ENCODE data around the gene CNNM1. TPM values are rescaled to one million over a fixed set of nuclear protein-coding genes. Genes with fewer than 3 reads are reported as not detected.
A peak's percentile ranks its signal among the peaks of the same experiment; 100 is the strongest.

The CNNM1 gene
- total RNA-seq, 3 donors from 2014 or later, result 0.24 to 1.2 (median 0.38) TPM

DNA sequence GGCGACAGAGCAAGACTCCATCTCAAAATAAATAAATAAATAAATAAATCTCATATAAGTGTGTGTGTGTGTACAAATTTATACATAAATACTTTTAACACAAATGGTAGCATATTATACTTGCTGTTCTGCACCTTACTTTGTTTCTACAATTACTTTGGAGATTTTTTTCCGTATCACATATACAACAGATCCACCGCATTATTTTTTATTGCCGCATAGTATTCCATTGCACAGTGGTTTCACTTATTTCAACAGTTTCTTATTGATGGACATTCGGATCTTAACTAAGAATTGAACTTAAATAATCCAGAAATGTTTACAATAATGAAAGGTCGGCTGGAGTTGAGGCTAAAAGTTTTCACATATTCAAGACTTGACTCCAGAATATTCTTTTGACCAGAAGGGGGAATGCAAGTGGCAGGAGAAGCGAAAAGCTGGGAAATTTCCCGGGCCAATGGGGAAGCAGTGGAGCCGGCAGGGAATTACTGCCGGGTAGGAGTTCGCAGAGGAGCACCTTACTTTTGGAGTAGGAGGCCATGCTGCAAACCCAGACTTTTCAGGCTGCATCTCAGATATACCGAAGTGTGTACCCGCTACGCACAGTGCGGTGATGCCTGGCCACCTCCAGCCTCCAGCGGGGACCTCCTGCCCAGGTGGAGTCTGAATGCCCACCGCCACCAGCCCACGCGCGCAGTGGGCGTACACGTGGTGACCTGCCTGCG, 415 bp upstream of the CNNM1 start:
- Histone ChIP-seq H3K4me3 (no peak overlapping the region), H3K9me3 (no peaks in the 10 kb centered on the region), H3K36me3 (ENCODE audit: low read depth) (no peaks in the 10 kb centered on the region), H3K4me1 (ENCODE audit: low read depth) (peaks cover 7% of the 10 kb centered on the region)
- intact Hi-C loops (cut with DNase I, micrococcal nuclease), result no loop called here
- TF ChIP-seq, protein P1, sequence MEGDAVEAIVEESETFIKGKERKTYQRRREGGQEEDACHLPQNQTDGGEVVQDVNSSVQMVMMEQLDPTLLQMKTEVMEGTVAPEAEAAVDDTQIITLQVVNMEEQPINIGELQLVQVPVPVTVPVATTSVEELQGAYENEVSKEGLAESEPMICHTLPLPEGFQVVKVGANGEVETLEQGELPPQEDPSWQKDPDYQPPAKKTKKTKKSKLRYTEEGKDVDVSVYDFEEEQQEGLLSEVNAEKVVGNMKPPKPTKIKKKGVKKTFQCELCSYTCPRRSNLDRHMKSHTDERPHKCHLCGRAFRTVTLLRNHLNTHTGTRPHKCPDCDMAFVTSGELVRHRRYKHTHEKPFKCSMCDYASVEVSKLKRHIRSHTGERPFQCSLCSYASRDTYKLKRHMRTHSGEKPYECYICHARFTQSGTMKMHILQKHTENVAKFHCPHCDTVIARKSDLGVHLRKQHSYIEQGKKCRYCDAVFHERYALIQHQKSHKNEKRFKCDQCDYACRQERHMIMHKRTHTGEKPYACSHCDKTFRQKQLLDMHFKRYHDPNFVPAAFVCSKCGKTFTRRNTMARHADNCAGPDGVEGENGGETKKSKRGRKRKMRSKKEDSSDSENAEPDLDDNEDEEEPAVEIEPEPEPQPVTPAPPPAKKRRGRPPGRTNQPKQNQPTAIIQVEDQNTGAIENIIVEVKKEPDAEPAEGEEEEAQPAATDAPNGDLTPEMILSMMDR (IDR thresholded peaks at IDR 0.05), result no peak
- DNase-seq (no peak), ATAC-seq (no peak)

DNA sequence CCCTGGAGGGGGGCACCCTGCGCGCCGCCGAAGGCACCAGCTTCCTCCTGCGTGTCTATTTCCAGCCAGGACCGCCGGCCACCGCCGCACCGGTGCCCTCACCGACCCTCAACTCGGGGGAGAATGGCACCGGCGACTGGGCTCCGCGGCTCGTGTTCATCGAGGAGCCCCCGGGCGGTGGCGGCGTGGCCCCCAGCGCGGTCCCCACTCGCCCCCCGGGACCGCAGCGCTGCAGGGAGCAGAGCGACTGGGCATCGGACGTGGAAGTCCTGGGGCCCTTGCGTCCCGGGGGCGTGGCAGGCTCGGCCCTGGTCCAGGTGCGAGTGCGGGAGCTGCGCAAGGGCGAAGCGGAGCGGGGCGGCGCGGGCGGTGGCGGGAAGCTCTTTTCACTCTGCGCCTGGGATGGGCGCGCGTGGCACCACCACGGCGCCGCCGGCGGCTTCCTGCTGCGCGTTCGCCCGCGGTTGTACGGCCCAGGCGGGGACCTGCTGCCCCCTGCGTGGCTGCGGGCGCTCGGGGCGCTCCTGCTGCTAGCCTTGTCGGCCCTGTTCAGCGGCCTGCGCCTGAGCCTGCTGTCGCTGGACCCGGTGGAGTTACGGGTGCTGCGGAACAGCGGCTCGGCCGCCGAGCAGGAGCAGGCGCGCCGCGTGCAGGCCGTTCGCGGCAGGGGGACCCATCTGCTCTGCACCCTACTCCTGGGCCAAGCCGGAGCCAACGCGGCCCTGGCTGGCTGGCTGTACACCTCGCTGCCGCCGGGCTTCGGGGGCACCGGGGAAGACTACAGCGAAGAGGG, 594 bp downstream of the CNNM1 start:
- TF ChIP-seq, protein P1 (IDR thresholded peaks at IDR 0.05), result no peak
- Histone ChIP-seq H3K9me3 (no peaks in the 10 kb centered on the region), H3K36me3 (ENCODE audit: low read depth) (no peaks in the 10 kb centered on the region), H3K4me3 (no peak overlapping the region), H3K4me1 (ENCODE audit: low read depth) (peaks cover 7% of the 10 kb centered on the region)
- DNase-seq, result no peak
- intact Hi-C loops (cut with DNase I, micrococcal nuclease), result no loop called here
- peak; percentile 52 for ATAC-seq

DNA sequence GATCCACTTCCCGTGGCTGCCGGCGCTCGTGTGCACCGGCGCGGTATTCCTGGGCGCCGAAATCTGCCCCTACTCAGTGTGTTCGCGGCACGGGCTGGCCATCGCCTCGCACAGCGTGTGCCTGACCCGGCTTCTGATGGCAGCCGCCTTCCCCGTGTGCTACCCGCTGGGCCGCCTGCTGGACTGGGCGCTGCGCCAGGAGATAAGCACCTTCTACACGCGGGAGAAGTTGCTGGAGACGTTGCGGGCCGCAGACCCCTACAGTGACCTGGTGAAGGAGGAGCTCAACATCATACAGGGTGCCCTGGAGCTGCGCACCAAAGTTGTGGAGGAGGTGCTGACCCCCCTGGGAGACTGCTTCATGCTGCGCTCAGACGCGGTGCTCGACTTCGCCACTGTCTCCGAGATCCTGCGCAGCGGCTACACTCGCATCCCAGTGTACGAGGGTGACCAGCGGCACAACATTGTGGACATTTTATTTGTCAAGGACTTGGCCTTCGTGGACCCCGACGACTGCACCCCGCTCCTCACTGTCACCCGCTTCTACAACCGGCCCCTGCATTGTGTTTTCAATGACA, 1.3 kb downstream of the CNNM1 start:
- peaks cover 7% of the 10 kb centered on the region for H3K4me1 ChIP-seq (ENCODE audit: low read depth)
- no peak for DNase-seq
- intact Hi-C loops (cut with DNase I, micrococcal nuclease), result no loop called here
- ATAC-seq, result peak; percentile 40
- no peaks in the 10 kb centered on the region for H3K36me3 ChIP-seq (ENCODE audit: low read depth)
- no peak overlapping the region for H3K4me3 ChIP-seq
- H3K9me3 ChIP-seq, result no peaks in the 10 kb centered on the region
- TF ChIP-seq, protein P1 (IDR thresholded peaks at IDR 0.05), result no peak

DNA sequence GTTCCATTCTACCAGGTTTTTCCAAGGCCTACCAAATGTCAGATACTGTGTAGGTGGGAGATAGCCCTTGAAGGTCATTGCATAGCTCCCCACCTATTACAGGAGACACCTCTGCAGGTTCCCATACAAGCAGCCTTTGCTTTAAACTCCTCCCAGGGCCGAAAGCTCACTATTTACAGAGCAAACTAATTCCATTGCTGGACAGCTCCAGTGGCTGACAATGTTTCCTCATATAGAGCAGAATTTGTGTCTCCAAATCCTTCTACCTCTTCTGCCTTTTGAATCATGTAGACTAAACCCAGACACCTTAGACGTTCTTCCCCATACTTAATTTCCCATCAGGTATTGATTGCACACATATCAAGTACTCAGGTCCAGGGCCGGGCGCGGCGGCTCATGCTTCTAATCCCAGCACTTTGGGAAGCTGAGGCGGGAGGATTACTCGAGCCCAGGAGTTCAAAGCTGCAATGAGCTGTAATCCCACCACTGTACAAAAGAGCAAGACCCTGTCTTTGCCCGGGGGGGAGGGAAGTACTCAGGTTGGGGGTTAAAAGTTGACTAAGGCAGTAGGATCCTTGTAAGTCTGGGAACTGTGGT, 2.1 kb downstream of the CNNM1 start:
- Histone ChIP-seq H3K4me3 (no peak overlapping the region), H3K4me1 (ENCODE audit: low read depth) (peaks cover 7% of the 10 kb centered on the region), H3K36me3 (ENCODE audit: low read depth) (no peaks in the 10 kb centered on the region), H3K9me3 (no peaks in the 10 kb centered on the region)
- intact Hi-C loops (cut with DNase I, micrococcal nuclease), result no loop called here
- TF ChIP-seq, protein P1 (IDR thresholded peaks at IDR 0.05), result no peak
- DNase-seq, result no peak
- ATAC-seq, result no peak

DNA sequence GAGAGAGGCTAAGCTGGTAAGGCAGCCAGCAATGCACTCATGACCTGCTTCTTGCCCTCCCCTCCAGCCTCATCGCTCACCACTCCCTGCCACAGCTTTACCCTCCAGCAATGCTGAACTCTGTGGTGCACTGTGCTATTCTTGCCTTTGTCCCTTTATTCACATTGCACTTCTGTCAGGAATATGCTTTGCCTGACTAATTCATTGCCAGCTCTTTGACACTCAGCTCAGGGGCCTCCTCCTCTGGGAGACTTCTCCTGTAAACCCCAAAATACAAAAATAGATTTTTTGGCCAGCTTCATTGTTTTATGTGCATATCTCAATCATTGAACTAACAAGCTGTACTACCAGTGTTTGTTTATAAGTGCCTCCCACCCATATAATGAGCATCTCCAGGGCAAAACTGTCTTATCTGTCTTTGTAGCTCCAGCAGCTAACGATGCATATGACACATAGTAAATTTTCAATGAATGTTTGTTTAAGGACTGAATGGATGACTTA, 8.2 kb downstream of the CNNM1 start:
- Histone ChIP-seq H3K36me3 (ENCODE audit: low read depth) (no peaks in the 10 kb centered on the region), H3K4me1 (ENCODE audit: low read depth) (no peaks in the 10 kb centered on the region), H3K4me3 (no peak overlapping the region), H3K9me3 (no peaks in the 10 kb centered on the region)
- DNase-seq (no peak), ATAC-seq (no peak)
- intact Hi-C loops (cut with DNase I, micrococcal nuclease), result no loop called here
- TF ChIP-seq, protein P1 (IDR thresholded peaks at IDR 0.05), result no peak

Data from mucosa of descending colon (tissue), 3 donors.